Measurements from ENCODE around the gene EPN2. TPM values are rescaled to one million over a fixed set of nuclear protein-coding genes. Genes with fewer than 3 reads are reported as not detected.

Gene EPN2
- total and polyA plus RNA-seq, 7 donors, result 11.6 to 36.0 (median 25.3) TPM

GRCh38 chr17:19290066-19290705, 53.0 kb downstream of the EPN2 start:
- H3K4me3 ChIP-seq, result no peak overlapping the region
- peaks cover 33% of the 10 kb centered on the region for H3K4me1 ChIP-seq
- H3K9me3 ChIP-seq, result no peaks in the 10 kb centered on the region
- intact Hi-C loops (cut with DNase I), result no loop called here
- ATAC-seq, result peak in 2 of 4 donors; percentile 3 to 11
- 47 to 69% (median 52%) methylated on average over 9 of the region's 9 CpGs for WGBS, 3 donors
- H3K27me3 ChIP-seq (ENCODE audit: insufficient read depth in 3 of 3, low read length in 2 of 3), result no peaks in the 10 kb centered on the region
- no peaks in the 10 kb centered on the region for H3K36me3 ChIP-seq (ENCODE audit: insufficient read depth in 1 of 2, low read depth in 1 of 2)
- TF ChIP-seq, protein P1, sequence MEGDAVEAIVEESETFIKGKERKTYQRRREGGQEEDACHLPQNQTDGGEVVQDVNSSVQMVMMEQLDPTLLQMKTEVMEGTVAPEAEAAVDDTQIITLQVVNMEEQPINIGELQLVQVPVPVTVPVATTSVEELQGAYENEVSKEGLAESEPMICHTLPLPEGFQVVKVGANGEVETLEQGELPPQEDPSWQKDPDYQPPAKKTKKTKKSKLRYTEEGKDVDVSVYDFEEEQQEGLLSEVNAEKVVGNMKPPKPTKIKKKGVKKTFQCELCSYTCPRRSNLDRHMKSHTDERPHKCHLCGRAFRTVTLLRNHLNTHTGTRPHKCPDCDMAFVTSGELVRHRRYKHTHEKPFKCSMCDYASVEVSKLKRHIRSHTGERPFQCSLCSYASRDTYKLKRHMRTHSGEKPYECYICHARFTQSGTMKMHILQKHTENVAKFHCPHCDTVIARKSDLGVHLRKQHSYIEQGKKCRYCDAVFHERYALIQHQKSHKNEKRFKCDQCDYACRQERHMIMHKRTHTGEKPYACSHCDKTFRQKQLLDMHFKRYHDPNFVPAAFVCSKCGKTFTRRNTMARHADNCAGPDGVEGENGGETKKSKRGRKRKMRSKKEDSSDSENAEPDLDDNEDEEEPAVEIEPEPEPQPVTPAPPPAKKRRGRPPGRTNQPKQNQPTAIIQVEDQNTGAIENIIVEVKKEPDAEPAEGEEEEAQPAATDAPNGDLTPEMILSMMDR (IDR thresholded peaks at IDR 0.05), result no peak
- DNase-seq, result no peak
- H3K27ac ChIP-seq, result no peak overlapping the region

- H3K4me1 ChIP-seq, result peaks cover 17% of the 10 kb centered on the region
Observed at GRCh38 chr17:19291646-19292376, 54.6 kb downstream of the EPN2 start.

GRCh38 chr17:19292377-19292711, 55.2 kb downstream of the EPN2 start:
- TF ChIP-seq, protein P1 (IDR thresholded peaks at IDR 0.05), result no peak
- WGBS, 3 donors, result 84 to 92% (median 85%) methylated on average over 4 of the region's 4 CpGs
- ATAC-seq, result no peak
- Histone ChIP-seq H3K36me3 (ENCODE audit: insufficient read depth in 1 of 2, low read depth in 1 of 2) (no peaks in the 10 kb centered on the region), H3K4me3 (no peak overlapping the region), H3K9me3 (no peaks in the 10 kb centered on the region), H3K27ac (no peak overlapping the region), H3K27me3 (ENCODE audit: insufficient read depth in 3 of 3, low read length in 2 of 3) (no peaks in the 10 kb centered on the region), H3K4me1 (peaks cover 11% of the 10 kb centered on the region)
- intact Hi-C loops (cut with DNase I), result no loop called here
- DNase-seq, result no peak

More at GRCh38 chr17:19291646-19292376, 54.6 kb downstream of the EPN2 start:
- ATAC-seq (no peak), DNase-seq (no peak)
- intact Hi-C loops (cut with DNase I), result no loop called here
- Histone ChIP-seq H3K27ac (no peak overlapping the region), H3K9me3 (no peaks in the 10 kb centered on the region), H3K27me3 (ENCODE audit: insufficient read depth in 3 of 3, low read length in 2 of 3) (no peaks in the 10 kb centered on the region), H3K4me3 (no peak overlapping the region), H3K36me3 (ENCODE audit: insufficient read depth in 1 of 2, low read depth in 1 of 2) (no peaks in the 10 kb centered on the region)
- WGBS, 3 donors, result 69 to 78% (median 75%) methylated on average over 12 of the region's 12 CpGs
- TF ChIP-seq, protein P1 (IDR thresholded peaks at IDR 0.05), result no peak

DNA sequence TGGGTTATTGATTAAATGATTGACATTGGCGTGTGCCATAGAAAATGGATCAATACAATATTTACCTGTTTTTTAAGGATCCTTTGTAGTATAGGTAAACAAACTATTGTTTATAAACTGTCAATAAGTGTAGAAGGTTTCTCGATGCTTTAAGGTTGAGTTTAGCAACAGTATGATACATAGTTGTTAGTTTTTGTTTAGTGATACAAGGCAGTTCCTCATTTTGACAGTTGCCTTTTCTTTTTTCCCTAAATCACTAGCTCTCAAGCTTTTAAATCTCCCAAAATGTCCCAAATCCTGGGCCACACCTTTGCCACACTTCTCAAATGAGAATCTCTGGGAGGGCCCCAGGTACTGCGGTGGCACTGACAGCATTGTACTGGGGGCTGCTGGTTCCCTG, 57.3 kb downstream of the EPN2 start:
- DNase-seq (no peak), ATAC-seq (no peak)
- Histone ChIP-seq H3K4me3 (no peak overlapping the region), H3K9me3 (no peaks in the 10 kb centered on the region), H3K36me3 (ENCODE audit: insufficient read depth in 1 of 2, low read depth in 1 of 2) (no peaks in the 10 kb centered on the region), H3K4me1 (peaks cover 8% of the 10 kb centered on the region), H3K27ac (no peak overlapping the region), H3K27me3 (ENCODE audit: insufficient read depth in 3 of 3, low read length in 2 of 3) (no peaks in the 10 kb centered on the region)
- TF ChIP-seq, protein P1 (IDR thresholded peaks at IDR 0.05), result no peak
- 79 to 87% (median 86%) methylated on average over 3 of the region's 3 CpGs for WGBS, 3 donors
- intact Hi-C loops (cut with DNase I), result no loop called here

All from psoas muscle (tissue), 8 donors.